Germinal center (tissue), 1 donor: ENCODE results near the gene DBN1.
"Not testable (repeated sequence)": the region's sequence is repeated elsewhere in the genome, so short reads cannot be mapped to it uniquely, and the experiment has no call there.

Source experiments
- DNase-seq: peaks from one replicate; pipeline ENCODE4 v3.0.0; 2012; ENCODE audit warnings: mixed read lengths, low spot score

Gene DBN1

DNA sequence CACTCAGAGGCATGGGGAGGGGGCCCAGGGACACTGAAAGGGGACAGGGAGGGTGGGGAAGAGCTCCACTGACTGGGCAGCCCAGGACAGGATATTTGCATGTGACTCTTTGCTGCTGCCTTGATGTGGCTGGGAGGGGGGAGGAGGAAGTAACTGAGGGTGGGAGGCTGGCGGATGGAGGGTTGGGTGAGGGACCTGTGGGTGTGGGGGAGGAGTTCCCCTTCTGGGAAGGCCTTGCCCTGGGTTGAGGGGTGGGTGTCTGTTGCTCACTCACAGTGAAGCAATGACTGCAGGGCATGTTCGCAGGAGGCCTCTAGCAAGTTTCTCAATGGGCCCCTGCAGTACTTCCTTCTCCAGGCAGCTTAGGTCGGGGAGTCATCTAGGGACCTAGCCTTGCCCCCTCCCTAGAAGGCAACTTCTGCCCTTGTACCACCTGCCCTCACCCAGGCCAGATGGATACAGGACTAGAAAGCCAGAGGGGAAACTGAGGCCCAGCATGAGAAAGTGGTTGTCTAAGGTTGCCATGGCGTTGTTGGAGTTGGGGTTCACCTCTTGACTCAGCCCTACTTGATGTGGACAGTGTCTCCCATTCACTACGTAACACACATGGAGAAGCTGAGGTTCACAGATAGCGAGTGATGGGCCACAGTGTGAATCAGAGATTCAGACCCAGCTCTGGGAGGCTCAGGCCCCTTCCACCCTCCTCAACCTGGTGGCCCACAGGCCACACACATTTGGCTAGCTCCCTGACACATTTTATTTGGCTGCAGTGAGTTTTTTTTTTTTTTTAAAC lies 44.0 kb downstream of the DBN1 start:
- peak; percentile 69 for DNase-seq

GRCh38 chr5:177428574-177429217 lies 44.7 kb downstream of the DBN1 start:
- no peak for DNase-seq

DNA sequence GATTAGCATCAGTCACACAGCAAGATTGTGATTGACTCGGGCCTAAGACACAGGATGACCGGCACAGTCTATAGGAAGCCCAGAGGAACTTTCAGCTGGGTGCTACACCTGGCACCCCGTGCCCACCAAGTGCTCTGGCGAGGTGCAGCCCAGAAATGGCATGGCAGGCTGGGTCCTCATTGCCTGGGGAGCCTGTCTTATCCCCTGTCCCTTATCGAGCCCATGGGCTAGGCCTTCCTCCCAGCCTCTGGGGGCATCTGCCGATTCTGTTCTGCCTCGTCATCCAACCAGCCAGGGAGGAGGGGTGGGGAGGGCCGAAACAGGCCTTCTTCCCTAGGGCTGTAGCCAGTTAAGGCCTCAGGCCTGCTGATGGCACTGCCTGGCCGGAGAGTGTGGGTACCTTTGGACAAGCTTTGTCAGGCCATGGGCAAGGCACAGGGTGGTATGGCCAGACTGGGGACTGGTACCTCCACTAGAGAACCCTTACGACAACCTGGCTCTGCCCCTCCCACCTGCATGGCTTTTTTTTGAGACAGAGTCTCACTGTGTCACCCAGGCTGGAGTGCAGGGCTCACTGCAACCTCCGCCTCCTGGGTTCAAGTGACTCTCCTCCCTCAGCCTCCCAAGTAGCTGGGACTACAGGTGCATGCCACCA lies 45.4 kb downstream of the DBN1 start:
- DNase-seq = no peak

DNA sequence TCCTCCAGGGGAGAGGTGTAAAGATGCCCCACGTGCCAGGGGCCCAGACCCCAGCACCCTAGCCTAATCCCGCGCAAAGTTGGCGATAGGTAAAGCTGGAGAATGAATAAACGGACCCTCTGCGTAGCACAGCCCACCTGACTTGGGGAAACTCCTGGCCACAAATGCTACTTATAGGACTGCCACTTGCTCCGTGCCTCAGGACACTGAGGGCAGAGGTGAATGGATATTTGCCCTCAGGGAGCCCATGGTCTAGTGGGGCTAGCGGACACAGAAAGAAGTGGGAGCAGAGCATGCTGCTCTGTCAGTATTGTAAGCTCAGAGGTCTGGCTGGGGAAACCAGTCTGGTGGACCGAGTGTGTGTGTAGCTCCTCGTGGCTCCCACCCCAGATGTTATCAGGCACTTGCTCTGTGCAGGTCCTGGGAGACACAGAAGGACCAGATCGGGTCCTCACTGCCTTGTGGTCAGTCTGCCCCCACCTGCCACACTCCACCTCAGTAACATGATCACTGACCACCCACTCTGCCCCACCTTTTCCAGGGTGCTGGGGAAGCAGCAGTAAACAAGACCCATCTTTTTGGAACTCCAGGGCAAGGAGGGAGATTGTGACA lies 46.1 kb downstream of the DBN1 start:
- DNase-seq = no peak

DNA sequence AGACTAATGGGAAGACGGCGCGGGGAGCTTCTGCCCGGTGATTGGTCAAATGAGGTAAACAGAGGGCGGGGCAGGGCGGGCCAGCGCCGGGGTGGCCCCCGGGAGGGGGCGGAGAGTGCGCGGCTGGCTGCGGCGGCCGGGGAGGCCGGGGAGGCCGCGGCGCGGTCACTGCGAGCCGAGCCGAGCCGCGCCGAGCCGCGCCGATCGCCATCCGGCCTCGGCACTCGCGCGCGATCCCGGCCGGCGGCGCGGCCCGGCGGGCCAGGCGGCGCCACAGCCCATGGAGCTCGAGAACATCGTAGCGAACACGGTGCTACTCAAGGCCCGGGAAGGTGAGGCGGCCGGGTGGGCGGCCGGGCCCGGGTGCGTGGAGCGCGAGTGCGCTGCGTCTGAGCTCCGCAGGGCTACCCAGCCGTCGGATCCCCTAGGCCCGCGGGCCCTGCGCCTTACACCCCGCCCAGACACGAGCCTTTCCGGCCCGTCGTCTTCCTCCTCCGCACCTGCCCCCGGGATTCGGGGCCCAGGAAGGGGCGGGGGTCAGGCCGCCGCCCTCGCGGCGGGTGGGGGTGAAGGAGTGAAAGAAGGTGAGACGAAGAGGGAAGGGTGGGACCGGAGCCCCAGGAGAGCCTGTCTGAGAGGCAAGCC lies 46.7 kb downstream of the DBN1 start, which contains the start of gene GRK6:
TSS of gene GRK6 (plus strand) at position 111 of the 645 bp plus-strand sequence. CDS start at position 281, 170 bp downstream.
- peak; percentile 65 for DNase-seq

GRCh38 chr5:177425801-177426565 lies 47.5 kb downstream of the DBN1 start:
- peak; percentile 99 for DNase-seq

GRCh38 chr5:177425196-177425800 lies 48.1 kb downstream of the DBN1 start:
- DNase-seq = no peak

DNA sequence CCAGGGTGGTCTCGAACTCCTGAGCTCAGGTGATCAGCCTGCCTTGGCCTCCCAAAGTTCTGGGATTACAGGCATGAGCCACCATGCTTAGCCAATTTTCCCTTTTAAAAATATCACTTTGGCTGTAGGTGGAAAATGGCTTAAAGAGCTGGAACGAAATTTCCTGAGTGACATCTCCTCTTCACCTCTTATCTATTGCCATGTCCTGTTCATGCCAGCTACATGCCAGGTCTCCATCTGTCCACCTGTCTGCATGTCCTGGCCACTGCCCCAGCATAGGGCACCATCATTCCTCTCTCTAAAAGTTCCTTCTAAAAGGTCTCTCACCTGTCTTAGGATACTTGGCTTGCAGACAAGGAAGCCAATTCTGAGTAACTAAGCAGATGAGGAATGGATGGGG lies 49.8 kb downstream of the DBN1 start:
- no peak for DNase-seq

GRCh38 chr5:177421062-177421798 lies 52.2 kb downstream of the DBN1 start:
- DNase-seq = no peak

GRCh38 chr5:177420472-177420871 lies 53.0 kb downstream of the DBN1 start:
- DNase-seq = not testable (repeated sequence)

GRCh38 chr5:177419046-177419445 lies 54.4 kb downstream of the DBN1 start:
- no peak for DNase-seq

DNA sequence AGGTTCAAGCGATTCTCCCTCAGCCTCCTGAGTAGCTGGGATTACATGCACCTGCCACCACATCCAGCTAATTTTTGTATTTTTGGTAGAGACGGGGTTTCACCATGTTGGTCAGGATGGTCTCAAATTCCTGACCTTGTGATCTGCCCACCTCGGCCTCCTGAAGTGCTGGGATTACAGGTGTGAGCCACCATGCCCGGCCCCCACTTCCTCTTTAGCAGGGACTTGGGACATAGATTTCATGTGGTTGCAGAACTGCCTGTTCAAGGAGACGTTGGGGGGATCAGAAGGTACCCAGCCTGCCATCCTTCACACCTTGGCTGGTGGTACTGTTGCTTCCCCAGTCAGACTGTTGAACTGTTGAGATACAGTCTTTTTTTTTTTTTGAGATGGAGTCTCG lies 56.4 kb downstream of the DBN1 start:
- DNase-seq = not testable (repeated sequence)

GRCh38 chr5:177414481-177414880 lies 59.0 kb downstream of the DBN1 start:
- no peak for DNase-seq

GRCh38 chr5:177412603-177413233 lies 60.7 kb downstream of the DBN1 start:
- no peak for DNase-seq

- no peak for DNase-seq
Observed at GRCh38 chr5:177410575-177410974, 62.9 kb downstream of the DBN1 start.

- DNase-seq = no peak
Observed at GRCh38 chr5:177409043-177409801, 64.2 kb downstream of the DBN1 start, which contains the start of gene F12. Gene F12 (minus strand): TSS chr5:177409564. CDS start chr5:177409527, 37 bp downstream.
